Stimulated activated CD8-positive, alpha-beta memory T cell treated with anti-CD3 and anti-CD28 coated beads, Interleukin-15, amount 100 ng/mL, for 1 hour (primary cell): Measurements from ENCODE around the gene SPOCK2.

Source experiments
- DNase-seq: peaks from one replicate; pipeline ENCODE4 v3.0.0-alpha.2; 2020; ENCODE audit warnings: low read depth

The SPOCK2 gene

DNA sequence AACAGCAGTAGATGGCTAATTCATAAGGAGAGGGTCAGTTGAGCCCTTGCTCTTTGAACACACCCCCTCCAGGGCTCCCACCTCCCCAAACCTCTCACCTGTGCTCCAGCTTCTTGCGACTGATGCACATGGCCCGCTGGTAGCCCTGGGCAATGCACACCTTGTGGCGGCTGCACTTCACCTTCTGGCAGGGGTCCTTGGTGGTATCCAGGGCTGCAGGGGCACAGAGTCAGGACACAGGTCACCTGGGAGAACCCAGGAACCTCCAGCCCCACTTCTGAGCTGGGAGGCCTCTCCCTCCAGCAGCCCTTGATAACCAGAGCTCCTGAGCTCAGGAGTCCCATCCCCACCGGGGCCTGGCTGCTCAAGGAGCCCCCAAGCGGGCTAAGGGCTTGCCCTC lies 16.3 kb downstream of the SPOCK2 start:
- DNase-seq = no peak

DNA sequence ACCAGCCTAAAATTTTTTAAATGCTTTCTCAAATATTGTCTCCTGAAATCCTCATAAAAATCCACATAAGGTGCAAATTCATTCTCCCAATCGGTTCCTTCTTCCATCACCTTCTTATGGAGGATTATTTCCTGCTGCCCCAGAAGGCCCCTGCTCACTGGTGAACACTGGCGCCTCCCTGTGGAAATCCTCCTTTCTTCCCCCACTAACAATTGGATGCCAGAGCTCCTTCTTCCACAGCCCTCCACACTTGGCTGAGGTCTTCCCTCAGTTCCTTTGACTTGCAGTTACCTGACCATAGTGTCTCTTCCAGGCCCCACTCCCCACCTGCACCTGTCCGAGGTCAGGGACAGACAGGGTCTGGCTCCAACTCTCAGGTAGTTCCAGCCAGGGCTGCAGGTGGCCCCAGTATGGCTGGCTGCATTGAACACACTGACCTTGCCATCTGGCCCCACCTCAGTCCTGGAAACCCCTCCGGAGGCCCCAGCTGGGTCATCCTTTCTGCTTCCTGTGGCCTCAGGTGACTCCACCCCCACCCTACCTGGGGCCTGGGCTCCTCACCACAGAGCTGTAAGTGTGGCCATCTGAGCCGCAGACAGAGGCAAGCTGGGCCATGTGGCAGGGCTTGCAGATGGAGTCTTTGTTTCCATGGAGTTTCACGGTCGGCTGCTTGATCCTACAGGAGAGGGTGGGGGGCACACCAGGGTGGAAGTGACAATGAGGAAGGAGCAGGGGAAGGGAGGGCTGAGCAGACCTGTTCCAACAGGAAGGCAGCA lies 18.4 kb downstream of the SPOCK2 start:
- no peak for DNase-seq

DNA sequence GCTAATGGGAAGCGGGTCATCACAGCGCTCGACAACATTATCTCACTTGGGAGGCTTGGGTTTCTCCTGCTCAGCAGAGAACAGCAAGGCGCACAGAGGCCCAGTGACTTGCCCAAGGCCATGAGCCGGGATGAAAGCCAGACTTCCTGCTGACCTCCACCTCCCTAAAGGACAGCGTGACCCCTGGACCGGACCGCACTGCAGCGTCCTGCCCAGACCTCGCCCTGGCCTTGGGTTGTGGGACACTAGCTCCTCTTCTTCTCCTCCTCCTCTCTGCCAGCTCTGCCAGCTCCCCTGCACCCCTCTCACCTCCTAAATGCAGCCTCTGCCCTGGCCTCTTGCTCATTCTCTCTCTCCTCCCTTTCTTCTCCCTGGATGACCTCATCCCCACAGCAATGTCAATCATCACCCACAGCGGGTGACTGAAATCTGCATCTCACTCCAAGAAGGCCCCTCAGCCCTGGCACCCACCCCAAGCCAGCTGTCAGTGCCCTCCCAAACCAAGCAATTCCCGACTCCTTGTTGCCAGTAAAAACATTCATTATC lies 19.4 kb downstream of the SPOCK2 start:
- DNase-seq = no peak

GRCh38 chr10:72068126-72068765 lies 20.1 kb downstream of the SPOCK2 start:
- no peak for DNase-seq

- no peak for DNase-seq
Observed at GRCh38 chr10:72067463-72068125, 20.8 kb downstream of the SPOCK2 start.

- no peak for DNase-seq
Observed at GRCh38 chr10:72066318-72067284, 21.8 kb downstream of the SPOCK2 start.

GRCh38 chr10:72065439-72066025 lies 22.8 kb downstream of the SPOCK2 start:
- no peak for DNase-seq

GRCh38 chr10:72063703-72064391 lies 24.5 kb downstream of the SPOCK2 start:
- DNase-seq = no peak

DNA sequence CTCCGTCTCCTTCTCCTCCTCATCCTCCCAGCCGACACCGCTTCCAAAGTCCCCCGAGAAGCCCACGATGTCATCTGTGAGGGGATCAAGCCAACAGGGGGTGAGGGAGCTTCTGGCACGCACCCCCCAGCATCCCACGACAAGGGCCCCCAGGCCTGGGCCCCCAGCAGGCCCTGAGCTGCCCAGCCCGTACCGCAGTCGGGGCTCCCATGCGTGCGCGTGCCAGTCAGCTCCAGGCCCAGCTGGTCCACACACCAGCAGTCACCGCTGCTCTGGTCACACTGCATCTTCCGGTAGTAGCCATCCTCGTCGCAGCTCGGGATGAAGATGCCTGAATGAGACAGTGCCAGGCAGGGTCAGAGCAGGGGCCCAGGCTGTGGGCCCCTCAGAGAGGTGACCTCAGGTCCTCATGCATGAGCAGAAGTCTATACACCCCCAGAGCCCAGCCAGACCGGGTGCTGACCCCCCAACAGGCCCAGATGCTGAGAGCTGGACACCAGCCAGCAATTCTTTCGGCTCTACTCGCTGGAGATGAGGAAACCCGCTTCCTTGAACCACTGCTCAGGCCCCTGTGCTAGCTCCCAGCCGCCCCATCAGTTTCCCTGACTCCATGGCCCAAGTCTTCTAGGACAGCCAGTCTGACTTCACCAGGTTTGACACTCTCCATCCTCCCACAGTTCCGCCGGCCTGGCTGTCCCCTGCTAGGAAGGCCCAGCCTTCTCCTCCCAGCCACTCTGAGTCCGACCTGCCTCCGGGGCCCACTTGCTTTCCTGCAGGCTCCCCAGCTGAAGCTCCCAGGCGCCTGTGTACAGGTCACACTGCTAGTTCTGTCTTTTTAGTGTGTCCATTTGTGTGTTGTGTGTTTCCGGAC lies 25.3 kb downstream of the SPOCK2 start:
- no peak for DNase-seq

DNA sequence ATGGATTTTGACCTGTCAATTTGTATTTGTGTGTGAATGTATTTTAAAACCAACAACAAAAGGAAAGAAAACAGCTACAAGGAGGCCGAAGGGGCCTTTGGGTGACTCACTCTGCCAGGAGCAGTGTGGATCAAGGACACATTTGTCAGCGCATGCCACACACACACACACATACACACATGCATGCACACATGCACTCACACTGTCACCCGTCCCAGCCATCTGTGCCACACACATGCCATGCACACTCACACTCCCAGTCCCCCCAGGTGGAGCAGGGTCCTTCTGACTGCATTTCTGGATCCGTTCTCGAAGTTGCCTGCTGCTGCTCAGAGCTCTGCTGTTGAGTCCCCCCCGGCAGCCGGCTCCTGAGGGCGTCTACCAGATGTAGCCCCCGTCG lies 26.0 kb downstream of the SPOCK2 start:
- no peak for DNase-seq

DNA sequence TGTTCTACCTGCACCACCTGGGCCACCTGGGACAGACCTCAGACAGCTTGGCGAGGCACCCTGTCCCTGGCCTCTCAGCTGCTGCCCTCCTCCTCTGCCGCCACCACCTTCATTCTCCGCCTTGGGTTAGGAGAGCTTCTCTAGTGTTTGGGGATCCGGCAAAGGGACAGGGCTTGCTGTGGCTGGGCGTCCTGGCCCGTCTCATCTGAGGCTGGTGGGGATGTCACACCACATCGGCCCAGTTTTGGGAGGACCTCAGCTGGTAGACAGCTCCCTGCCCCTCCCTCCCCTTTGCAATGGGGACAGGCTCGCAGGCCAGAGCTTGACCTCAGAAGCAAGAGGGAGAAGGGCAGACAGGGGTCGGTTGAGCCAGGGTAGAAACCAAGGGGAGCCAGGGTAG lies 26.4 kb downstream of the SPOCK2 start:
- DNase-seq = no peak

DNA sequence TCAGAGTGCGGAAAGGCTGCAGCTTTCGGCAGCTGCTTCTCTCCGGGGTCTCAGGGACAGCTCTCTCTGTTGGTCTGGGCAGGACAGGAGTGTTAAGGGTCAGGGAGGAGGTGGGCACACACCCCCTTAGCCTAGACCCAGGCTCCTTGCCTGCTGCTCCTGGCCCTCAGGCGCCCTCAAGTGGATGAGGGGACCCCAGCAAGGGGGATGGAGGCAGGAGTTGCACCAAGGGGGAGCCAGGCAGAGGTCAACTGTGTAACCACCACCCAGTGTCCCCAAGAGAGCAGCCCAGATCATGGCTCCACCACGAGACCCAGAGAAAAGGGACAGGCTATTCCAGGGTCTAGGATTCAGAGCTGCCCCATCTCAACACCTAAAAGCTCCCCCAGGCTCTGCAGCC lies 26.9 kb downstream of the SPOCK2 start:
- DNase-seq = no peak

- no peak for DNase-seq
Observed at GRCh38 chr10:72059843-72060822, 28.2 kb downstream of the SPOCK2 start.

- no peak for DNase-seq
Observed at GRCh38 chr10:72058989-72059842, 29.1 kb downstream of the SPOCK2 start.

DNA sequence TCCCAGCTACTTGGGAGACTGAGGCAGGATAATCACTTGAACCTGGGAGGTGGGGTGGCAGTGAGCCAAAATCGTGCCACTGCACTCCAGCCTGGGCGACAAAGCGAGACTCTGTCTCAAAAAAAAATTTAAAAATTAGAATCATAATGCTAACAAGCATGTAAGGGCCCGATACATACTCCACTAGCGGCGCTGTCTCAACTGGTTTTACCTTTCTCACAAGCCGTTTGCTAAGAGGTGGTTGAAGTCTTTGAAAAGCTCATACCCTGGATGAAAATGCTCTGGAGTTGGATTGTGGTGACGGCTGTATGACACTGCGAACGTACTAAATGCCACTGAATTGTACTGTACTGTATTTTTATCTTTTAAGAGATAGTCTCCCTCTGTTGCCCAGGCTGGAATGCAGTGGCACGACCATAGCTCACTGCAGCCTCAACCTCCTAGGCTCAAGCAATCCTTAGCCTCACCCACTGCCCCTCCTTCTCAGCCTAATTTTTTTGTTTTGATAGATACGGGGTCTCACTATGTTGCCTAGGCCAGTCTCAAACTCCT lies 29.9 kb downstream of the SPOCK2 start:
- no peak for DNase-seq

DNA sequence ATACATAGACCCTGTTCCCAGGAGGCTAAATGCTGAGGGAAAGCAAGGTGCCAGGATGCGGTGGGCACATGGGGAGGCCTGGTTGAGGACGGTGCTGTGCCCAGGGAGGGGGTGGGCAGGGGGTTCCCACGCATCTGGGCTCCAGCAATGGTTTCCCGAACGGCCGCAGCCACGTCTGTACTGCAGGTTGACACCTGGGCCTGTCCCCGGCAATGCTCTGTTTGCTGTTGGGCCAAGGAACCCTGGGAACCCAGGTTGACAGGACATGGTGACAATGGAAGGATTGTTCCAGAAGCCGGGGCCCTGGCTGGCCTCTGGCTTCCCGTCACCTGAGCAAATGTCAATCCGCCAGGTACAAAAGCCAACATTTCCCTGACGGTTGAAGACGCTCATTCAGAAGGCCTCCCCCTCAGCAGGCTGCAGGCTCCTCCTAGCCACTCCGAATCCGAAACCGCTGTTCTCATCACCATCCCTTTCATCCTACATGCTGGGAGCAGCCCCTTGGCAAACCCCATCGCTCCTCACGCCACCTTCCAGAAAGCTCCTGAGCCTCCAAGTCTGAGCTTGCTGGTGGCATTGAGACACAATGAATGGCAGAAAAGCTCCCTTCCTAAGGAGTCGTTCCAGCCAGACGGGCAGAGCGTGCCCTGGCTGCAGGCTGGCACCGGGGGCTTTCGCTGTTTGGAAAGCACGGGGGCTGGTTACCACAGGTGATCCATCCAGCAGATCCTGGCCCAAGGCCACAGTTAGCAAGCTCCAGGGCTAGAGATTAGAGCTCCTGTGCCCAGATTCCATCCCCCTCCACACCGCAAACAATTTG lies 31.2 kb downstream of the SPOCK2 start:
- DNase-seq = no peak
